ELF-1 (cell line): ENCODE measurements around the gene CLC.
"Not testable (repeated sequence)": the region's sequence is repeated elsewhere in the genome, so short reads cannot be mapped to it uniquely, and the experiment has no call there.

Experiments
- DNase-seq: peaks from one replicate; pipeline ENCODE4 v3.0.0-alpha.2; 2016; ENCODE audit warnings: low read depth, low spot score

The CLC gene

GRCh38 chr19:39737891-39738290, at the start of gene CLC:
Gene CLC, minus strand, starts transcription at chr19:39738029. Its CDS starts 77 bp downstream, at chr19:39737952.
- DNase-seq = no peak

GRCh38 chr19:39780894-39781293, 43.1 kb upstream of the CLC start:
- no peak for DNase-seq

GRCh38 chr19:39778763-39779162, 40.9 kb upstream of the CLC start, which contains the start of gene LEUTX:
Gene LEUTX, plus strand, starts transcription at chr19:39778854. Its CDS starts 67 bp downstream, at chr19:39778921.
- no peak for DNase-seq

- peak; percentile 25 for DNase-seq
Observed at GRCh38 chr19:39768786-39769185, 31.0 kb upstream of the CLC start.

GRCh38 chr19:39768334-39768733, 30.5 kb upstream of the CLC start:
- no peak for DNase-seq

- DNase-seq = peak; percentile 44
Observed at GRCh38 chr19:39765091-39766076, 27.6 kb upstream of the CLC start.

DNA sequence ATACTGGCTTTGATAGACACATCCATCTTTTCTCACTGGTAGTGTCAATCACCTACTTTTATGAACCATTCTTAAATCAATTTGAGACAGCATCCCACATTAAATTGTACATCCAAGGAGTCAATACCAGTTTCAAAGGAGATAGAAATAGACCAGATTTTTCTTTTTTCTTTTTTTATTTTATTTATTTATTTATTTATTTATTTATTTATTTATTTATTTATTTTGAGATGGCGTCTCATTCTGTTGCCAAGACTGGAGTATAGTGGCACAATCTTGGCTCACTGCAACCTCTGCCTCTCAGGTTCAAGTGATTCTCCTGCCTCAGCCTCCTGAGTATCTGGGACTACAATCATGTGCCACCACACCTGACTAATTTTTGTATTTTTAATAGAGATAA, 24.0 kb upstream of the CLC start:
- not testable (repeated sequence) for DNase-seq

DNA sequence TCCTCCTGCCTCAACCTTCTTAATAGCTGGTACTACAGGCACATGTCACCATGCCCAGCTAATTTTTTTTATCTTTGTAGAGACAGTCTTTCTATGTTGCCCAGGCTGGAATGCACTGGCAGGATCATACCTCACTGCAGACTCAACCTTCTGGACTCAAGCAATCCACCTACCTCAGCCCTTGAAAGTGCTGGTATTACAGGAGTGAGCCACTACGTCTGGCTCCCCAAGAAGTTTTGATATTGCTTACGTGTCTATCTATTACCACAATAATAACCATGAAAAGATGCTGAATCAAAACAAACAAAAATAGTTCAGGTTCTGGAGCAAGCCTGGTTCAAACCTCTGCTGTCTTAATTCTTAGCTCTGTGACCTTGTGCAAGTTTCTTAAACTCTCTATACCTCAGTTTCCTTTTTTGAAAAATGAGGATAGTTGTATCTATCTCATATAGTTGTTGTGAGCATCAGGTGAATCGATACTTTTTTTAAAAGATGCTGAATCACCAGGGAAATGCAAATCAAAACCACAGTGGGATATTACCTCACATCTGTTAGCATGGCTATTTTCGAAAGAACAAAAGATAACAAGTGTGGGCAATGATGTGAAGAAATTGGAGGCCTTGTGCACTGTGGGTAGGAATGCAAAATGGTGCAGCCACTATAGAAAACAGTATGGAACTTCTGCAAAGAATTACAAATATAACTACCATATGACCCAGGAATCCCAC, 21.8 kb upstream of the CLC start:
- no peak for DNase-seq

GRCh38 chr19:39754971-39755370, 17.1 kb upstream of the CLC start:
- DNase-seq = no peak

DNA sequence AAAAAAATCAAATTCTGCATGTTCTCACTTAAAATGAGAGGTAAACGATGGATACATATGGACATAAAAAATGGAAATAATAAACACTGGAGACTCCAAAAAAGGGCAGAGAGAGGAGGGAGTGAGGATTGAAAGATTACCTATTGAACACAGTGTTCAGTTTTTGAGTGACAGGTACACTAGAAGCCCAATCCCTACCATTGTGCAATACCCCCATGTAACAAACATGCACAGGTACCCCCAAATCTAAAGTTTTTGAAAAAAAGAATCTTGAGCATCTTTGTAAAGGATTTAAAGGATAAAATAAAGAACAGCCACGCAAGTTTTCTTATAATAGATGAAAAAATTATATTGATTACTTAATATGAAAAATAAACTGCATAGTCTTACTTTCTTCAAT, 16.7 kb upstream of the CLC start:
- no peak for DNase-seq

GRCh38 chr19:39752795-39753194, 15.0 kb upstream of the CLC start:
- no peak for DNase-seq

DNA sequence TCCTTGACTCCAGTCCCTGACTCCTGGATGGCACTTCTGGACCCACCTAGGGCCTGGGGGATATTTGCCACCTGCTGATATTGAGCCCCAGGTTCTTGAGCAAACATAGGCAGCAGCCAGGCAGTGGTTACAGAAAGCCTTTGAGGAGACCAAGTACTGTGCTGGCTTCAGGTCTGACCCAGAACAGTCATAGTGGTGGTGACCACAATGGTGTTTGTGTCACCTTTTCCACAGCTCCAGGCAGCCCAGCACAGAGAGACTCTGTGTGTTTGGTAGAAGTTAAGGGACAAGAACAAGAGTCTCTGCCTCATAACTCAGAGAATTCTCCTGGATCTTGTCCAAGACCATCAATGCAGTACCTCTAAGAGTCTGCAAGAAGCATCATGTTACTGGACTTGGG, 14.6 kb upstream of the CLC start:
- no peak for DNase-seq

GRCh38 chr19:39749981-39750380, 12.2 kb upstream of the CLC start:
- no peak for DNase-seq

DNA sequence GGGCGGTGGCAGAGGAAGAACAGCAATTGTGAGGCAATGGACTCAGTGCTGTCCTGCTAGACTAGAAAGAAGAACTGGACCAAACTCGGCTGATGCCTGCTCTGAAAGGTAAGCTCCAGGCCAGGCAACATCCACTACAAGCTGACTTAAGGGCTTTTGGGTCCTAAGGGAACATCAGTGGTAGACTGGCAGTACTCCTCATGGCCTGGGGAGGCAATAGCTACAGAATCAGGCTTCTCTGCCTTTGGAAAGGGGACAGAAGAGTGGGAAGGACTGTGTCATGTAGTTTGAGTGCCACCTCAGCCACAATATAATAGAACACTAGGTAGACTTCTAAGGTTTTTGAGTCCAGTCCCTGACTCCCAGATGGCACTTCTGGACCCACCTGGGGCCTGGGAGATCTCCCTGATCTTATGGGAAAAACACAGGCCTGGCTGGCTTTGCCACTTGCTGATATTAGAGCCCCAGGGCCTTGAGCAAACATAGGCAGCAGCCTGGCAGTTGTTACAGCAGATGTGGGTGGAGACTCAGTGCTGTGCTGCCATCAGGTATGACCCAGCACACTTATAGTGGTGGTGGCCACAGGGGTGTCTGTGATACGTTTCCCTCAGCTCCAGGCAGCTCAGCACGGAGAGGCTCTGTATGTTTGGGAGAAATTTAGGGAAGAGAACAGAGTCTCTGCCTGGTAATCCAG, 9.2 kb upstream of the CLC start:
- no peak for DNase-seq

GRCh38 chr19:39745643-39746042, 7.8 kb upstream of the CLC start:
- DNase-seq = no peak

DNA sequence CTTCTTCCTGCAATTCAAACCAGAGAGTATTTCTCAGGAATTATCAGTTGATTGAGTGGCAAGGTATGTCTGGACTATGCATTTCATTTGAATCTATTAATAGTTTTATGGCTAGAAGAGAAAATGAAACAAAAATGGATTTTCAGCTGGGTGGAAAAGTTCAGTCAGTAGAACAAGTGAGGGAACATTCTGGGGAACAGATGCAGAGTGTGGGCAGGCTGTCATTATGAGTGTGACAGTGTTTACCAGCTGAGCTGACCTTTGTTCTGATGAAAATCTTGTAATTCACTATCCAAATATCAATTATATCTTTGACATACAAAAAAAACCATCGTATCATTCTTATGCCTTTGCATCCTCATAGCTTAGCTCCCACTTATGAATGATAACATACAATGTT, 2.6 kb upstream of the CLC start:
- no peak for DNase-seq

DNA sequence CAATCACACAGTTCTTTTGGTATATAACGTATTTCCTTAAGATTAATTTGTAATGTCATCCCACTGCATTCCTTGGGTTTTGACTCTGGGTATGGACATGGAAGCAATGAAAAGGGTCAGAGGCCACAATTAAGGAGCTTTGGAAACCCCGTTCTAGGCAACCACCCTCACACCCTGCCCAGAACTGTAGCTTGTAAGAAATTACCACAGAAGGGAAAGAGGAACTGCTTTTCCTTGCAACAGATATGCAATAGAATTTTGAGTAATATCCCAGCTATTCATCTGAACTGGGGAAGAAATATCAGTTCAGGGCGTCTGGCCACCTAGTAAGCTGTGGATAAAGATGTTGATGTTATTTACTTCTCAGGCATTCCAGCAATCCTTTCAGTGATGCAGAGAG, 985 bp upstream of the CLC start:
- no peak for DNase-seq

- DNase-seq = no peak
Observed at GRCh38 chr19:39737351-39737750, 478 bp downstream of the CLC start.

DNA sequence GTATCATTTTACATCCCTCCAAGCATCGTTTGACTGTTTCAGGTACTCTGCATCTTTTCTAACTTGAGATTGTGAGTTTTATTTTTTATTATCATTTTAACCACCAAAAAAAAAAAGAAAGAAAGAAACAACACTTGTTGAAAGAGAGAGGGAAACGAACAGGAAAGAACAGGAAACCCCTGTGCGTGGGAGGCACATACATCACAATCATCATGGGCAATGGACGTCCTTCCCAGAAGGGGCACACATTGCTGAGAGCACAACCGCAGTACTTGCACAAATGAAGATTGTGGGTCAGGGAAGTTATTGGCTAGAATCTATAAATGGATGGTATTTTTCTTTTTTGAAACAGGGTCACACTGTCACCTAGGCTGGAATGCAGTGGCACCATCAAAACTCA, 1.7 kb downstream of the CLC start:
- DNase-seq = no peak

DNA sequence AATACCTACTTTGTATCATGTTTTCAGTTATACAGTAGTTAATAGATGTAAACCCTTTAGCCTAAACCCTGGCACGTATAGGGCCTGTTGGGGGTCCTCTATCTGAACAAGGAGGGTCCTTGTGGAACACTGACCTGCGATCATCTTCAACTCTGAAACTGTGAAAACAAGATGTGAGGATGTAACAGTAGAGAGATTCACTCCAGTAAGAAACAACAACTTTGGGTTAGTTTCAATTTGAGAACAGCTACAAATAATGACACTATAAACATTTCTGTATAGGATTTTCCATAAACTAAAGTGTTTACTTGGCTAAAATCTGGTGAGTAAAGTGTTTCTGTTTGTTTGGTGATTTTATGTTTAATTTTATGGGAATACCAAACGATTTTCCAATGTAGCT, 2.1 kb downstream of the CLC start:
- DNase-seq = no peak

GRCh38 chr19:39733841-39734240, 4.0 kb downstream of the CLC start:
- no peak for DNase-seq

- no peak for DNase-seq
Observed at GRCh38 chr19:39731685-39732084, 6.1 kb downstream of the CLC start.
